Measurements from ENCODE around the gene HAT1.
"Not testable (repeated sequence)": the region's sequence is repeated elsewhere in the genome, so short reads cannot be mapped to it uniquely, and the experiment has no call there.

Gene HAT1

DNA sequence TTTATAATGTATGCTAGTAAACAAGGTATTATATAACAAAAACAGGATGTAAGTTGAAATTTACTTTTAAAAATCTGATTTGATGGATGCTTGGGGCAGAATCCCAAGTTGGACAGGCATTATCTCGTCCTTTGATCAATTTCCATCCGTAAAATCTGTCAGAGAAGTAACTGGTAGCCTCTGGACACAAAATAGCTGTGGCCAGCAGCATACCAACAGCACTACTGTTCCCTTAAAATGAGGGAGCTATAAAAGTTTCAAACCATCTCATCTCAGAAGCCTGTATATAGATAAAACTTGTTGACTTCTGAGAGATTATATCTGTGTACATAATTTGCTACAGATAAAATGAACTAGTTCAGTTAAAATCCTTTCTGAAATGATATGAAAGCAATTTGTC, 62.8 kb downstream of the HAT1 start:
- no peak for DNase-seq

DNA sequence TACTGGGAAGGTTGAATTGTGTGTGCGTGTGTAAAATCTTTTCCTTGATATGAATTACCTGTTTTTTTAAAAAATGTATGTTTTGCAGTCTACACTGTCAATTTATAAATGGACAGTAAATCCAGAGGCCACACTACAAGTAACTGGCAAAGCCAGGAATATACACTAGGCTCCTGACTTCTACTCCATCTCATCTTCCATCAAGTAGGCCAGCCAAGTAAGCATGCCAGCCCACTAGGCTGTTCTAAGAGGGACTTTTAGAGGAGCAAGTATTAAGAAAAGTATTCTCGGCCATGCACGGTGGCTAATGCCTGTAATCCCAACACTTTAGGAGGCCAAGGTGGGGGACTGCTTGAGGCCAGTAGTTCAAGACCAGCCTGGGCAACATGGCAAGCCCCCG, 64.5 kb downstream of the HAT1 start:
- DNase-seq, result no peak

DNA sequence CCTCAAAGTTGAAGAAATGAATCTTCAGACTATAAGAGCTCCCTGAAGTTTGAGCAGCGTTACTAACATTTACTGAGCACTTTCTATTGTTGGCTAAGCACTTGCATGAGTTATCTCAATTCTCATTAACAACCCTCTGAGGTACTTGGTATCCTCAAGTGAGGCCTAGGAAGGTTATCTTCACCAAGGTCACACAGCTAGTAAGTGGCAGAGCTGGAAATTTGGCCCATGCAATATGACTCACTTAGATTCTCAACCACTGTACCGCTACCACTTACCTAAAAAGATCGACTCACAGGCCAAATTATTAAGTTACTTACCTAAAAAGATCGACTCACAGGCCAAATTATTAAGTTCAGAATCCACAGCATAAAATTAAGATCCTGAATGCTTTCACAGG, 68.8 kb downstream of the HAT1 start:
- no peak for DNase-seq

DNA sequence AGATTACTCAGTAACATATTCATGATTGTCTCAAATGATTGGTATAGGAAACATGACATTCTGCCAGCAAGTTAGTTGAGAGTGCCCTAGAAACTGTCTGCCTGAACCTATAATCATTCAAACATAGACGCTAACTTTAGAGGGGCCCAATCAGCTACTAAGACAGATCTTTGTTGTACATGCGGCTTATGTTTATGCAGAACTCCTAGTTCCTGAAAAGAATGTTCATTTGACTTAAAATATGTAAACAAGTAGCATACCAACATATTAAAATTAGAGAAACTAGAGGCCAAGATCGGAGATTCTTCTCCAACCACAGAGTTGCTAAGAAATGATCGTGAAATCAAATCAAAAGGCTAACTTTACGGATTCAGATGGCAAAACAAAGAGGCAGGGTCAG, 73.3 kb downstream of the HAT1 start:
- no peak for DNase-seq

GRCh38 chr2:171996021-171996420, 73.8 kb downstream of the HAT1 start:
- DNase-seq, result no peak

- not testable (repeated sequence) for DNase-seq
These were observed 74.8 kb downstream of the HAT1 start for GRCh38 chr2:171997031-171997430.

GRCh38 chr2:171999161-171999560, 76.9 kb downstream of the HAT1 start:
- no peak for DNase-seq

GRCh38 chr2:171999604-172000469, 77.6 kb downstream of the HAT1 start, which contains the start of gene METAP1D:
METAP1D (plus strand) TSS chr2:171999953; CDS start chr2:171999970, 17 bp downstream.
- DNase-seq, result peak; percentile 91

- no peak for DNase-seq
These were observed 78.6 kb downstream of the HAT1 start for GRCh38 chr2:172000696-172001361.

- no peak for DNase-seq
These were observed 85.1 kb downstream of the HAT1 start for GRCh38 chr2:172007372-172007771.

DNA sequence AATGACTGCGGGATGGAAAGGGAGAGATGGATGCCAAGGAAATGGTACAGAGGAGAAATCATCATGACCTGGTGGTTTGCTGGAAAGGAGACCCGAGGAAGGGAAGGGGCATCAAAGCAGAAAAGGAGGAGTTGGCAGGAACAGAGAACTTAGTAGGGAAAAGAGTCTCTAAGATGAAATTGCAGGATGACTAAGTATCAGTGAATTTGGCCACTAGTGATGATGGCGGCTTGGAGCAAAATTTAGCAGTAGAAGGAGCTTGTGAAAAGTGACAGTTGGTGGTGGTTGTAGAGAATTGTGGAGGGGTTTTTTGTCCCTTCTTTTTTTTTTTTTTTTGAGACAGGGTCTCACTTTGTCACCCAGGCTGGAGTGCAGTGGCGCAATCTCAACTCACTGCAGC, 87.6 kb downstream of the HAT1 start:
- no peak for DNase-seq

- DNase-seq, result no peak
These were observed 89.7 kb downstream of the HAT1 start for GRCh38 chr2:172011812-172012575.

GRCh38 chr2:172012677-172013391, 90.6 kb downstream of the HAT1 start:
- DNase-seq, result no peak

- no peak for DNase-seq
These were observed 91.1 kb downstream of the HAT1 start for GRCh38 chr2:172013396-172013795.

GRCh38 chr2:172021074-172021931, 99.0 kb downstream of the HAT1 start:
- DNase-seq, result no peak

DNA sequence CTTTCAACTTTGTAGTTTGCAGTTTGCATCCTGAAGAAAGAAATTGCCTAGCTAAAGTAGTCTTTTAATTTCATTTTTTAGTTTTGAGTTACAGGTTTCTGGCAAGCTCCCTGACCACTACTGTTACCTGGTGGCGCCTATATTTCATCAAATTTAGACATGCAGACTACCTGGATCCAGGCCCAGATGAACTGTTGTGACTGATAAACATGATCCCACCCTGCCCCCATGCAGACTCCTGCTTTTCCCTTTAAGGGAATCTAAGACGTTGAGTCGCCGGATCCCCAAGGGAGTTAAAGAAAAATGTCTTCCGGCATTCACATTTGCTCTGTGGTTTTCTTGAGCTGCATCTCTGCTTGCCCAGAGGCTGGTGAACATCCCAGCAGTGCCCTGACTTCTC, 99.7 kb downstream of the HAT1 start:
- no peak for DNase-seq

DNA sequence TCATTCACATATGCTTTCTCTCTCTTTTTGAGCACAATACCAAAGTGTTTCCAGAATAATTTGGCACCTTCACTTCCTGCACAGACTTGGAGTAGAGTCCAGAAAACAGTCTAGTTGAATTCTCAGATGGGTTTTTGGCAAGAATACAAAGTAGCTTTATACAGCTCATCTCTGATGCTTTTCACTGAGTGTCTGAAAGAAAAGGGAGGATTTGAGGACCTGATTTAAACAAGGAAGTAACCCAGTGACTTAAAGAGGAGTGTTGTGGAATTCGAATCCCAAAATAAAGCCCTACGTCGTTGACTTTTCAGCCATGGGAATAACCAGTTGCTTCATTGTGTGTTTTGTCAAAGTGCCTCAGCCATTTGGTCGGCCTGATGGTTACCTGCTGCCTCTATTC, 109.3 kb downstream of the HAT1 start:
- DNase-seq, result no peak

All from activated CD4-positive, CD25-positive, alpha-beta regulatory T cell treated with anti-CD3 and anti-CD28 coated beads, Interleukin-2, amount 50 U/mL, for 72 hours (primary cell).